ENCODE measurements around the gene ATP1A4.
"Not testable (repeated sequence)": the region's sequence is repeated elsewhere in the genome, so short reads cannot be mapped to it uniquely, and the experiment has no call there.

ATP1A4 gene

DNA sequence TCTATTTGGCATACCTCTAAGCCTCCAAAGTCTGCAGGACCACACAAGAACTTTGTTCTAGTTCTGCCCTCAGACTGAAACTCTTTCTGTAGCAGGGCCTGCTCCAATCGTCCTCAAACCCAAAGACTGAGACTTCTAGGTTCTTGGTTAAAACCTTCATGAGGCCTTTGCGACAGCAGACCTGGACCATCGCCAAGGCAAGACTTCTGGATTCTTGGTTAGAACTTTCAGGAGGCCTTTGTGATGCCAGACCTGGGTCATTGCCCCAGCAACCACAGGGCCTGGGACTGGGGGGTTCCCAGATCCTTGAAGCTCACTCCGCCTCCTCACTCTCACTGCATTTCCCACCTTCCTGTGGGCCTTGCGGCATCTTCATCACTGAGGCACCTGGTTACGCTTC, at the start of gene ATP1A4:
TSS of gene ATP1A4 (plus strand) at position 301 of the 400 bp plus-strand sequence. CDS start 438 bp downstream, outside the sequence.
- DNase-seq (ENCODE audit: low read depth in 2 of 2, low spot score in 1 of 2), result no peak

GRCh38 chr1:160101717-160102522, 49.5 kb upstream of the ATP1A4 start:
- DNase-seq (ENCODE audit: low read depth in 2 of 2, low spot score in 1 of 2), result no peak

- no peak for DNase-seq (ENCODE audit: low read depth in 2 of 2, low spot score in 1 of 2)
Measured at GRCh38 chr1:160103658-160104408, 47.6 kb upstream of the ATP1A4 start.

- no peak for DNase-seq (ENCODE audit: low read depth in 2 of 2, low spot score in 1 of 2)
Measured at GRCh38 chr1:160104486-160104885, 46.9 kb upstream of the ATP1A4 start.

DNA sequence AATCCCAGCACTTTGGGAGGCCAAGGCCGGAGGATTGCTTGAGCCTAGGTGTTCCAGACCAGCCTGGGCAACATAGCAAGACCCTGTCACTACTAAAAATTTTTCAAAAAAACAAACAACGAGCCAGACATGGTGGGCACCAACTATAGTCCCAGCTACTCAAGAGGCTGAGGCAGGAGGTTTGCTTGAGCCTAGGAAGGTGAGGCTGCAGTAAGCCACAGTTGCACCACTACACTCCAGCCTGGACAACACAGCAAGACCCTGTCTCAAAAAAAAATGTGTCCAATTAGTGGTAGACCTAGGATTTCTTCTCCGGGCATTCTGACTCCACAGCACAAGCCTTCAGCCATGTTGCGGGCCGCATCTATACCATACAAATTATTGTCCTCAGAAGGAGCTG, 46.2 kb upstream of the ATP1A4 start:
- no peak for DNase-seq (ENCODE audit: low read depth in 2 of 2, low spot score in 1 of 2)

DNA sequence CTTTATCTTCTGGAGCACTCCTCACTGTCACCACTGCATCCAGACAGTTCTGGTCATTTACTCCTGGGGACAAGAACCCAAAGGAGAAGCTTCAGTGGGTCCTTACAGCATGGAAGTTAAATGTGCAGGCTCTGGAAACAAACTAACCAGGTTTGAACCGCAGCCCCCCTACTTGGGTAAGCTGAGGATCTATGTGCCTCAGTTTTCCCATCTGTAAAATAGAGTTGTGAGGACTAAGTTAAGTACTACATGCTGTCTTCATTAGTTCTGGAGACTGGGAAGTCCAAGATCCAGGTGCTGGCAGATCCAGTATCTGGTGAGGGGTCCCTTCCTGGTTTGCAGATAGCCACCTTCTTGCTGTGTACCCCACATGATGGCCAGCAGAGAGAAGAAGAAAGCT, 43.9 kb upstream of the ATP1A4 start:
- DNase-seq (ENCODE audit: low read depth in 2 of 2, low spot score in 1 of 2), result no peak

DNA sequence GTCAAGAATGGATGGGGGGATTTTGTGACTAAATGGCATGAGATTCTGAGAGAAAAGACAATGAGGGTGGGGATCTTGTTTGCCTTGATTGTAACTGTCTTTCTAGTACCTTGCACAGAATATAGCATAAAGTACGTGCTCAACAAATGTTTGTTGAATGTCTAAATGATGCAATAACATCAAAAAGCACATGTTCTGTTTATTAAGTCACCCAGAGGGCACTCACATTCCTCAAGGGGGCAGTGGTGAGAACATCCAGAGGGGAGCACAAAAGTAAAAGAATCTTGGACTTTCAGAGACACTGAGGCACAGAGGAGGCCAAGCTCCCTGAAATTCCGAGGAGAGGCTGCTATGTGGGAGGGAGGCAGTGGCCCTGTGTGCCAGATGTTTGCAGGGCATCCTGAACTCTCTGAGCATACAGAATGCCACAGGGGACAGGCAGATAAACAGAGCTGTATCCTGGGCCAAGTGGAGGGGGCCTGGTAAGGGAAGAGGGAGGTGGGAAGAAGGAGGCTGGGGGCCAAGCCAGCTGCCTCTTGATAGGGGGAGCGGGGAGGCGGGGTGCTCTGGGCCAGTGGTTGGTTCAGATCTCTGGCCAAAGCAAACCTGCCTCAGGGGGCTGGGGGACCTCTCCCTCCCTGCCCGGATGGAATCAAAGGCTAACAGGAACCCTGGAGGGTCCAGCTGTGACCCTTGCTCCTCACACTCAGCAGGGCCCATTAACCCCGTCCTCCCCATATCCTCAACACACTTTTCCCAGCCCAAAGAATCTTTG, 42.3 kb upstream of the ATP1A4 start:
- no peak for DNase-seq (ENCODE audit: low read depth in 2 of 2, low spot score in 1 of 2)

GRCh38 chr1:160109686-160110085, 41.7 kb upstream of the ATP1A4 start:
- no peak for DNase-seq (ENCODE audit: low read depth in 2 of 2, low spot score in 1 of 2)

DNA sequence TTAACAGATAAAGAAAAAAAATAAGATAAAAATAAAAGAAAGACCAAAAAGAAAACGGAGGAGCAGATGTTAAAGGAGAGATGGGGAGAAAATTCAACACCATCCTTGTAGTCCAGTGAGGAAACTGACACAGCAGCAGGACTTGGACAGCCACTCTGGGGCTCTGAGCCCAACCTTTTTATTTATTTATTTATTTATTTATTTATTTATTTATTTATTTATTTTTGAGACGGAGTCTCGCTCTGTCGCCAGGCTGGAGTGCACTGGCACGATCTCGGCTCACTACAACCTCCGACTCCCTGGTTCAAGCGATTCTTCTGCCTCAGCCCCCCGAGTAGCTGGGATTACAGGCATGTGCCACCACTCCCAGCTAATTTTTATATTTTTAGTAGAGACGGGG, 39.9 kb upstream of the ATP1A4 start:
- DNase-seq (ENCODE audit: low read depth in 2 of 2, low spot score in 1 of 2), result not testable (repeated sequence)

DNA sequence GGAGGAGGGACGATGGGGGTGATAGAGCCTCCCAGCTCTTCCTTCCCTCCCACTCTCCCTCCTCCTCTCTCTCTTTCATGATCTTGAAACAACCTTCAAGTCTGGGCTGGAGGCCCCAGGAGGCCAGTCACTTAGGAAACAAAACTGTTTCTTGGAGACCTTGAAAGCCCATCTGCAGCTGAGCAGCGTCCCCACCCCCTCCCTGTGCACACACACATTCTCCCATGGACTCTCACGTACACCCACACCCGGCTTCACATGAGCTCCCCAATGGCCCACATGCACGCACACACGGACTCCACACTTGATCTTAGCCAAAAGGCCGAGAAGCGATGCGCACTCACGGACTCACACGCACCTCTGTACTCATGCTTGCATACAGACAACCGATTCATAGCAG, 39.0 kb upstream of the ATP1A4 start:
- no peak for DNase-seq (ENCODE audit: low read depth in 2 of 2, low spot score in 1 of 2)

- DNase-seq (ENCODE audit: low read depth in 2 of 2, low spot score in 1 of 2), result no peak
Measured at GRCh38 chr1:160113407-160113806, 38.0 kb upstream of the ATP1A4 start.

DNA sequence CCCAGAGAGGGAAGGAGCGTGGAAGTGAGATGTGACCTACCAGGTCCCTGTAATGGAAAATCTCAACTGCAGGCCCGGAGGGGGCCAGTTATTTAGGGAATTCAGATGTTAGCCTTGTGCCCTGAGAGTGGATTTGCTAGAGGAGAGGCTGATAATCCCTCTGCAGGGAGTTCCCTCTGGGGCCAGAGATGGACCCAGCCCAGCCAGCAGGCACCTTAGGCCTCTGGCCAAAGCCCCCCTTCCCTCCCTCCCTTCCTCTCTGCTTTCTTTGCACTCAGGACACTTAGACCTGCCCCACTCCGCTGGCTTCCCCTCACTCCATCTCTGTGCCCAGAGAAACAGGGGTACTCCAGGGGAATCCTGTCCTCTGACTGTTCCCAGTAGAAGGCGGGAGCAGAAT, 37.3 kb upstream of the ATP1A4 start:
- DNase-seq (ENCODE audit: low read depth in 2 of 2, low spot score in 1 of 2), result no peak

GRCh38 chr1:160115545-160116282, 35.7 kb upstream of the ATP1A4 start, which contains the start of gene ATP1A2:
ATP1A2 (plus strand) TSS chr1:160115759; CDS start chr1:160115862, 103 bp downstream.
- no peak for DNase-seq (ENCODE audit: low read depth in 2 of 2, low spot score in 1 of 2)

GRCh38 chr1:160116283-160117147, 34.9 kb upstream of the ATP1A4 start:
- DNase-seq (ENCODE audit: low read depth in 2 of 2, low spot score in 1 of 2), result no peak

DNA sequence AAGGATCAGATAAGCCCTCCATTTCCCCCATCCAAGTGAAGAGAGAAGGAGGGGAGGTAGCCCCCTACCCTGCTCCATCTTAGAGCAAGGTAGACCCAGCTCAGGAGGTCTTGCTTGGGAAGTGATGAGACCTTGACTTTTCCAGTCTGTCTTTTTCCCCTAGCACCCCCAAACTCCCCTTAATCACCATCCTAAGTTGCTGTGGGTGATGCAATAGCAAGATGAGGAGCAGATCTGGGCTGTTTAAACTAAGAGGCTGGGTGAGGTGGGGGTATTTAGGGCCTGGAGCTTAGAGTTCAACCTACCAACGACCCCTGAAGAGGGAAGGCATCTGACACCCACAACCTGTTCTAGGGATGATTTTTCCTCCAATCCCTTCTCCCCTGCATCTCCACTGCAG, 34.1 kb upstream of the ATP1A4 start:
- DNase-seq (ENCODE audit: low read depth in 2 of 2, low spot score in 1 of 2), result no peak

- DNase-seq (ENCODE audit: low read depth in 2 of 2, low spot score in 1 of 2), result no peak
Measured at GRCh38 chr1:160117709-160118183, 33.7 kb upstream of the ATP1A4 start.

GRCh38 chr1:160118928-160119327, 32.5 kb upstream of the ATP1A4 start:
- no peak for DNase-seq (ENCODE audit: low read depth in 2 of 2, low spot score in 1 of 2)

GRCh38 chr1:160120797-160121196, 30.6 kb upstream of the ATP1A4 start:
- DNase-seq (ENCODE audit: low read depth in 2 of 2, low spot score in 1 of 2), result no peak

- no peak for DNase-seq (ENCODE audit: low read depth in 2 of 2, low spot score in 1 of 2)
Measured at GRCh38 chr1:160121388-160121787, 30.0 kb upstream of the ATP1A4 start.

DNA sequence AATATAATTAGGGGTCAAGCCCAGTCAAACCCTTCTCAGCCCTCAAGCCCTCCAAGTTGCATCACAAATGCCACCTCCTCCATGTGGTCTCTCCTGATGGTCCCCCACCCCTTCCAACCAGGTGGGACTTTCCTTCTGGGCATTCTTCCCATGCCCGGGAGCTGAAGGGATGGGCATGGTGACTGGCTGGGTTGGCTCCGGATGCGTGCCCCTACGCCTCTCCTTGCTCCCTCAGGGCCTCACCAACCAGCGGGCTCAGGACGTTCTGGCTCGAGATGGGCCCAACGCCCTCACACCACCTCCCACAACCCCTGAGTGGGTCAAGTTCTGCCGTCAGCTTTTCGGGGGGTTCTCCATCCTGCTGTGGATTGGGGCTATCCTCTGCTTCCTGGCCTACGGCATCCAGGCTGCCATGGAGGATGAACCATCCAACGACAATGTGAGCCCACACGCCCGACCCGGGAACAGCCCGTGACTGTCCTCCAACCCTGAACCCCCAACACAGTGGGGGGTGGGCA, 28.4 kb upstream of the ATP1A4 start:
- DNase-seq (ENCODE audit: low read depth in 2 of 2, low spot score in 1 of 2), result no peak

All from stimulated activated CD8-positive, alpha-beta memory T cell treated with anti-CD3 and anti-CD28 coated beads, Interleukin-4, amount 100 ng/mL, for 4 hours (primary cell).